Esophagus muscularis mucosa (tissue), 4 donors: Measurements from ENCODE around the gene PIP4K2A. TPM values are rescaled to one million over a fixed set of nuclear protein-coding genes. Genes with fewer than 3 reads are reported as not detected.

Source experiments
- DNase-seq: peaks from one replicate; pipeline ENCODE4 v3.0.0-alpha.2; 2017; ENCODE audit errors: extremely low spot score
- H3K27ac ChIP-seq, 4 donors: fragments of 200-600 bp; sonication (generic); replicated peaks in 1 of 4; 1 replicate in 3 of 4; 2 replicates in 1 of 4; pipeline ENCODE4 v1.5.1; 2016 to 2019; ENCODE audit warnings: mild to moderate bottlenecking in 1 of 4
- H3K27me3 ChIP-seq, 4 donors: fragments of 200-600 bp; sonication (generic); one replicate each; pipeline versions ENCODE4 v1.5.1 to v1.6.0; 2016 to 2019
- H3K36me3 ChIP-seq, 4 donors: fragments of 200-600 bp; sonication (generic); one replicate each; pipeline ENCODE4 v1.5.1; 2016 to 2019
- H3K4me1 ChIP-seq, 4 donors: fragments of 200-600 bp; sonication (generic); one replicate each; pipeline ENCODE4 v1.5.1; 2016 to 2019
- H3K4me3 ChIP-seq, 4 donors: fragments of 200-600 bp; sonication (generic); 1 replicate in 2 of 4; 2 replicates in 2 of 4; pipeline ENCODE4 v1.5.1; 2016 to 2019; ENCODE audit warnings: mild to moderate bottlenecking in 4 of 4, moderate library complexity in 1 of 4
- H3K9me3 ChIP-seq, 4 donors: fragments of 200-600 bp; sonication (generic); 1 replicate in 3 of 4; 2 replicates in 1 of 4; pipeline ENCODE4 v1.5.1; 2016 to 2019
- CTCF ChIP-seq, 3 experiments: fragments of 200-600 bp in 2 of 3; fragments of 450-650 bp in 1 of 3; sonication (generic) in 2 of 3; IDR thresholded peaks; one replicate each; pipeline ENCODE4 v1.5.1; 2017 to 2019; ENCODE audit warnings: antibody characterized with exemption in 3 of 3, mild to moderate bottlenecking in 2 of 3, moderate library complexity in 1 of 3
- EP300 ChIP-seq: sonication (generic); formaldehyde crosslinking; IDR thresholded peaks from one replicate; pipeline ENCODE4 v1.6.1; 2017; ENCODE audit warnings: antibody characterized with exemption
- POLR2A ChIP-seq: fragments of 450-650 bp; IDR thresholded peaks from one replicate; pipeline ENCODE4 v1.6.1; 2017; ENCODE audit warnings: antibody characterized with exemption, moderate library complexity, mild to moderate bottlenecking, low read depth
- POLR2AphosphoS5 ChIP-seq, 2 donors: sonication (generic); formaldehyde crosslinking; IDR thresholded peaks; one replicate each; pipeline ENCODE4 v1.6.1; 2017; ENCODE audit warnings: antibody characterized with exemption in 2 of 2
- WGBS: methylation state at CpG from one replicate; pipeline ENCODE4 v1.1.5; 2018; 5-methylcytosine and 5-hydroxymethylcytosine counted together
- intact Hi-C: fragments of 100-400 bp; cut with DNase I; formaldehyde crosslinking; loops from one replicate; pipeline ENCODE4 v1.15.1; 2023
- total RNA-seq, 4 donors: library from RNA; depleted of rRNA; stranded (reverse); fragments of >200 nt; gene quantifications; one replicate each; pipeline versions ENCODE4 v1.1.0 to v1.2.1, GENCODE V29; 2016

The PIP4K2A gene
- total RNA-seq, 4 donors from 2014 or later, result 26.2 to 34.3 (median 32.5) TPM

DNA sequence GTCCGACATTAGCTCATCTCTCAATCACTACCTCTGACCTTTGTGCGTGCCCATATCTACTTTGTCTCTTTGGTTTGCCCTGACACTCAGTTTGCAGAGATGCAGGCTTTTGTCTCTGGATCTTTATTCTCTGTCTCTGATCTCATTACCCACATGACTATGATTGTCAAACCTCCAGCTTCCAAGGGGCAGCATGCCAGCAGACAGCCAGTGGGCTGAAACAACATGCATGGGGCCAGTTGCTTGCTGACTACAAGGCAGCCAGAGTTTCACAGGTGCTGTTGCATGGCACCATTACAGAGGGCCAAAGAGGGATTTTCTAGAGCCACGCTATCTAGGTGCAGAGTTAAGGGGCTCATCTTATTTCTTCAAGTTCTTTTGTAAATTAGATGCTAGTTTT is 222.9 kb downstream of the PIP4K2A start:
- intact Hi-C loops, result no loop called here
- no peaks in the 10 kb centered on the region for H3K4me1 ChIP-seq
- H3K27me3 ChIP-seq, result no peaks in the 10 kb centered on the region
- 95% methylated on average over 3 of the region's 3 CpGs for WGBS
- no peaks in the 10 kb centered on the region for H3K36me3 ChIP-seq
- TF ChIP-seq POLR2AphosphoS5 (IDR thresholded peaks at IDR 0.05) (no peak), CTCF (IDR thresholded peaks at IDR 0.05) (no peak), POLR2A (no peak), EP300 (no peak)
- DNase-seq, result peak; percentile 70
- H3K27ac ChIP-seq, result no peak overlapping the region
- no peaks in the 10 kb centered on the region for H3K9me3 ChIP-seq
- no peak overlapping the region for H3K4me3 ChIP-seq

DNA sequence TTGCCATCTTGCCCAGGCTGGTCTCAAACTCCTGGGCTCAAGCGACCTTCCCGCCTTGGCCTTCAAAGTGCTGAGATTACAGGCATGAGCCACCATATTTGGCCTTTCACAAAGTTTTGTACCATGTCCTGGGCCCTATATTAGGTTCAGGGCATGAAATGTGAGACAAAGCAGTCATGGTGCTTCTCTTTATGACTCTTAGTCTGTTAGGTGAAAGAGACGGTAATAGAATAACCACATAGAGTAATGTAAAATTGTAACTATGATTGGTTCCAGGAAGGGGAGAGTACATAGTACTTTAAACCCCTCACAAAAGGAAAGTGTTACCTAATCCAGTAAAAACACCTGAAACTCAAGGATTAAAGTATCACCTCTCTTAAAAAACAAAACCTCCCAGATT is 224.4 kb downstream of the PIP4K2A start:
- Histone ChIP-seq H3K9me3 (no peaks in the 10 kb centered on the region), H3K4me1 (no peaks in the 10 kb centered on the region)
- intact Hi-C loops, result no loop called here

GRCh38 chr10:22489467-22489866 is 224.9 kb downstream of the PIP4K2A start:
- no peaks in the 10 kb centered on the region for H3K9me3 ChIP-seq
- no peaks in the 10 kb centered on the region for H3K36me3 ChIP-seq
- no peaks in the 10 kb centered on the region for H3K4me1 ChIP-seq
- DNase-seq, result peak; percentile 4
- TF ChIP-seq POLR2AphosphoS5 (IDR thresholded peaks at IDR 0.05) (no peak), CTCF (IDR thresholded peaks at IDR 0.05) (no peak), POLR2A (no peak), EP300 (no peak)
- WGBS, result 82% methylated on average over 4 of the region's 4 CpGs
- H3K27me3 ChIP-seq, result no peaks in the 10 kb centered on the region
- H3K27ac ChIP-seq, result no peak overlapping the region
- no peak overlapping the region for H3K4me3 ChIP-seq
- intact Hi-C loops, result no loop called here

More for the DNA sequence above, 224.4 kb downstream of the PIP4K2A start:
- 98% methylated on average over 3 of the region's 3 CpGs for WGBS
- Histone ChIP-seq H3K27ac (no peak overlapping the region), H3K4me3 (no peak overlapping the region), H3K36me3 (no peaks in the 10 kb centered on the region), H3K27me3 (no peaks in the 10 kb centered on the region)
- no peak for DNase-seq
- TF ChIP-seq CTCF (IDR thresholded peaks at IDR 0.05), result no peak
- TF ChIP-seq POLR2A, result no peak
- no peak for TF ChIP-seq EP300
- no peak for TF ChIP-seq POLR2AphosphoS5 (IDR thresholded peaks at IDR 0.05)

DNA sequence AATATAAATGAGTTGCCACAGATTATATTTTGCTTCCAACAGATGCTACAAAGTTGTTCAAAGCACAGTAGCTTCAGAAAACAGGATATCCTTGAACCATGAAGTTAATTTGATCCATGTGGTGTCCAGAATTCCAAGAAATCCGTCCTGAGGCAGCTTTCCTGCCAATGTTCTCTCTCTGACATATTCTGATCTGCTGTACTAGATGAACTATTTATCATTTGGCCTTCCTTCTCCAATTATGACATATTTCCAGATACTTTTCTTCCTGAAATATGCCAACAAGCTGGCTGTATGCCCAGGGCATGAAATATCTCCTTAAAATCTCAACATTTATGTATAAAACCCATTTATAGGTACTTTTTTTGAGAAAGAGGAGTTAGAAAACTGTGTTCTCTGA is 227.9 kb downstream of the PIP4K2A start:
- peak; percentile 14 for DNase-seq
- WGBS, result 38% methylated on average over 1 of the region's 1 CpG
- Histone ChIP-seq H3K36me3 (no peaks in the 10 kb centered on the region), H3K27ac (no peak overlapping the region), H3K4me1 (no peaks in the 10 kb centered on the region), H3K4me3 (no peak overlapping the region), H3K9me3 (no peaks in the 10 kb centered on the region), H3K27me3 (no peaks in the 10 kb centered on the region)
- intact Hi-C loops, result no loop called here
- TF ChIP-seq EP300 (no peak), CTCF (IDR thresholded peaks at IDR 0.05) (no peak), POLR2A (no peak), POLR2AphosphoS5 (IDR thresholded peaks at IDR 0.05) (no peak)

Other genes with a start within 250 kb of the PIP4K2A start
- under 1 TPM in 1 of 4 donors, not detected in 3; 0.42 TPM for gene ARMC3, start 213.5 kb upstream of the PIP4K2A start, total RNA-seq